Duodenal mucosa (tissue), 2 donors: ENCODE results near the gene CHCHD6.

ENCODE experiments used
- H3K27ac ChIP-seq: one replicate; pipeline ENCODE4 v1.7.0; 2013; ENCODE audit warnings: low read depth, low read length
- H3K27me3 ChIP-seq, 2 donors: one replicate each; pipeline ENCODE4 v1.7.0; 2013; ENCODE audit warnings: low read length in 2 of 2, control low read depth in 1 of 2; ENCODE audit not compliant: insufficient read depth in 2 of 2, control insufficient read depth in 1 of 2
- H3K36me3 ChIP-seq, 2 donors: one replicate each; pipeline ENCODE4 v1.7.0; 2013; ENCODE audit warnings: low read length in 2 of 2, control low read depth in 1 of 2; ENCODE audit not compliant: insufficient read depth in 2 of 2, control insufficient read depth in 1 of 2
- H3K4me1 ChIP-seq, 2 donors: one replicate each; pipeline ENCODE4 v1.7.0; 2013; ENCODE audit warnings: low read length in 2 of 2, control low read depth in 1 of 2; ENCODE audit not compliant: insufficient read depth in 2 of 2, control insufficient read depth in 1 of 2
- H3K4me3 ChIP-seq, 2 donors: one replicate each; pipeline ENCODE4 v1.7.0; 2013; ENCODE audit warnings: low read length in 2 of 2, low read depth in 1 of 2
- H3K9ac ChIP-seq, 2 donors: one replicate each; pipeline ENCODE4 v1.7.0; 2013; ENCODE audit warnings: low read length in 2 of 2, low read depth in 1 of 2
- H3K9me3 ChIP-seq, 2 donors: one replicate each; pipeline ENCODE4 v1.7.0; 2013; ENCODE audit warnings: low read length in 2 of 2, control low read depth in 1 of 2; ENCODE audit not compliant: control insufficient read depth in 1 of 2

Gene CHCHD6

DNA sequence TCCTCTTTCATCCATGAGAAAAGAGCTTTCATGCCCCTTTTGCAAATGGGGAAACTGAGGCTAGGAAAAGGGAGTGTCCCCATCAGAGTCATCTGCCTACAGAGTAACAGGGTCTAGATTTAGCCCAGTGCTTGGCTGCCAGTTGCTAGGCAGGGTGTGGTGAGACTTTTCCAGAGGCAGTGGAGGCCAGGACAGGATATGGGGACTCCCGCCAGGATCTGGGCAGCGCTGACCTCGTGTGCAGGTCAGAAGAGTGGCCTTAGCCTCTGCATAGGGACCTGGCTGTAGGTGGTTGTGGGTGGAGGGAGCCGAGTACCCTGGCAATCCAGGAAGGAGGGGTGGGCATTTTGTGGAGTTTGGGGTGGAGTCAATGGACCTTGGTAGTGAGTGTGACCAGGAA, 283.1 kb downstream of the CHCHD6 start:
- peaks cover 4 to 23% of the 10 kb centered on the region in 2 donors for H3K4me1 ChIP-seq
- no peaks in the 10 kb centered on the region for H3K9me3 ChIP-seq
- no peaks in the 10 kb centered on the region for H3K27me3 ChIP-seq
- no peak overlapping the region for H3K9ac ChIP-seq
- no peak overlapping the region for H3K4me3 ChIP-seq
- no peak overlapping the region for H3K27ac ChIP-seq
- H3K36me3 ChIP-seq = peaks cover 0 to 12% of the 10 kb centered on the region in 2 donors

DNA sequence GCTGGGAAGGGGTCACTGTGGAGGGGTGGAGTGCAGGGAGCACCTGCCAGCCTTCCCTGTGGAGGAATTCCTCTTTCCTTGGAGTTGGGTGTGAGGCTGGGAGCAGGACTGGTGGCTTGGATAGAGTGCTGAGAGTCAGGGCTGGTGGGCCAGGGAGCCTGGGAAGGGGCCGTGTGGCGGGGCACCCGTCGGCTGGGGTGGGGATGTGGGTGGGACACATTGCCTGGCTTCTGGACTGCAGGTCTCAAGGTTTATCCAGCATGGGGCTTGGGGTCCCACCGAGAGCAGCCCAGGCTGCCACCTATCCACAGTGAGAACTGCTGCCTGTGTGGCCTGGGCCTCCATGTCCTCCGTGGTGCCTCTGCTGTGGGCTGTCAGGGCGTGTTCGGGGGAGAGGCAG, 283.6 kb downstream of the CHCHD6 start:
- H3K36me3 ChIP-seq = peaks cover 0 to 12% of the 10 kb centered on the region in 2 donors
- no peaks in the 10 kb centered on the region for H3K9me3 ChIP-seq
- peaks cover 4 to 19% of the 10 kb centered on the region in 2 donors for H3K4me1 ChIP-seq
- H3K9ac ChIP-seq = no peak overlapping the region
- H3K4me3 ChIP-seq = no peak overlapping the region
- no peaks in the 10 kb centered on the region for H3K27me3 ChIP-seq
- no peak overlapping the region for H3K27ac ChIP-seq

- Histone ChIP-seq H3K27ac (no peak overlapping the region), H3K4me3 (no peak overlapping the region), H3K36me3 (peaks cover 0 to 12% of the 10 kb centered on the region in 2 donors), H3K27me3 (no peaks in the 10 kb centered on the region), H3K4me1 (peaks cover 4 to 19% of the 10 kb centered on the region in 2 donors), H3K9ac (no peak overlapping the region), H3K9me3 (no peaks in the 10 kb centered on the region)
These were observed 284.5 kb downstream of the CHCHD6 start for GRCh38 chr3:126988451-126989021.

DNA sequence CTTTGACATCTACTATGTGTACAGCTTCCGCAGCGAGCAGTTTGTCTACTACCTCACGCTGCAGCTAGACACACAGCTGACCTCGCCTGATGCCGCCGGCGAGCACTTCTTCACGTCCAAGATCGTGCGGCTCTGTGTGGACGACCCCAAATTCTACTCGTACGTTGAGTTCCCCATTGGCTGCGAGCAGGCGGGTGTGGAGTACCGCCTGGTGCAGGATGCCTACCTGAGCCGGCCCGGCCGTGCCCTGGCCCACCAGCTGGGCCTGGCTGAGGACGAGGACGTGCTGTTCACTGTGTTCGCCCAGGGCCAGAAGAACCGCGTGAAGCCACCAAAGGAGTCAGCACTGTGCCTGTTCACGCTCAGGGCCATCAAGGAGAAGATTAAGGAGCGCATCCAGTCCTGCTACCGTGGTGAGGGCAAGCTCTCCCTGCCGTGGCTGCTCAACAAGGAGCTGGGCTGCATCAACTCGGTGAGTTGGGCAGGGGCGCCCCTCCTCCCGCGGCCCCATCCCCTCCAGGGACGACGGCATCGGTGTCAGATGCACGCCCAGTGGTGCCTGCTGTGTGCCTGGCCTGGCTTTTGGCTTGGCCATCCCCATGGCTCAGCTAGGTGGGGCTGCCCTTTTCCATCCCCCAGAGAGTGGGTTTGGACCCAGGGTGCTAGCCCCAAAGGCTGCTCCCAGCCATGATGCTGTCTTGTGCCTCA, 285.4 kb downstream of the CHCHD6 start:
- no peak overlapping the region for H3K27ac ChIP-seq
- peaks cover under 1 to 13% of the 10 kb centered on the region in 2 donors for H3K4me1 ChIP-seq
- no peaks in the 10 kb centered on the region for H3K9me3 ChIP-seq
- no peak overlapping the region for H3K9ac ChIP-seq
- no peak overlapping the region for H3K4me3 ChIP-seq
- peaks cover 0 to 12% of the 10 kb centered on the region in 2 donors for H3K36me3 ChIP-seq
- H3K27me3 ChIP-seq = no peaks in the 10 kb centered on the region

GRCh38 chr3:126990024-126990700, 286.1 kb downstream of the CHCHD6 start:
- Histone ChIP-seq H3K9ac (no peak overlapping the region), H3K27ac (no peak overlapping the region), H3K27me3 (no peaks in the 10 kb centered on the region), H3K9me3 (no peaks in the 10 kb centered on the region), H3K4me3 (no peak overlapping the region), H3K4me1 (peaks cover 0 to 8% of the 10 kb centered on the region in 2 donors), H3K36me3 (peaks cover 0 to 12% of the 10 kb centered on the region in 2 donors)

DNA sequence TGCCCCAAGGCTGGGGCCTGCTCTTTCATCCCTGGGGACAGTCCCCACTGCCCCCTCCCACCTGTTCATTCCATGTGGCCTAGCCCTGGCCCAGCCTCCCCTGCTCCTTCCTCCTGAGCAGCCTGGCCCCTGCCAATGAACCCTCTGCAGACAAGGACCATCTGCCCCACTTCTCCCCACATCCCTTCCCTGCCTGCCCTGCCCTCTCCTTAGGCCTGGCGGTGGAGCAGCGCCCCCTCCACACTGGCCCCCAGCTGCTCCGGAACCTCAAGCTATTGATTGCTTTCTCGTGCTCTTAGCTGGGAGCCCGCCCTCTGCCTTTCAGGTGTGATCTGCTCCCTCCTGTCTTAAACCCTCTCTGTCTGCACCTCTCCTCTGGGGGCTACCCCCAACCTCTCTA, 286.9 kb downstream of the CHCHD6 start:
- peaks cover 0 to 12% of the 10 kb centered on the region in 2 donors for H3K36me3 ChIP-seq
- H3K27me3 ChIP-seq = no peaks in the 10 kb centered on the region
- no peak overlapping the region for H3K9ac ChIP-seq
- H3K4me3 ChIP-seq = no peak overlapping the region
- H3K9me3 ChIP-seq = no peaks in the 10 kb centered on the region
- peaks cover 0 to 4% of the 10 kb centered on the region in 2 donors for H3K4me1 ChIP-seq
- no peak overlapping the region for H3K27ac ChIP-seq

GRCh38 chr3:126991366-126992200, 287.5 kb downstream of the CHCHD6 start:
- Histone ChIP-seq H3K36me3 (peaks cover 0 to 12% of the 10 kb centered on the region in 2 donors), H3K4me3 (no peak overlapping the region), H3K27me3 (no peaks in the 10 kb centered on the region), H3K4me1 (no peaks in the 10 kb centered on the region), H3K9ac (no peak overlapping the region), H3K27ac (no peak overlapping the region), H3K9me3 (no peaks in the 10 kb centered on the region)

DNA sequence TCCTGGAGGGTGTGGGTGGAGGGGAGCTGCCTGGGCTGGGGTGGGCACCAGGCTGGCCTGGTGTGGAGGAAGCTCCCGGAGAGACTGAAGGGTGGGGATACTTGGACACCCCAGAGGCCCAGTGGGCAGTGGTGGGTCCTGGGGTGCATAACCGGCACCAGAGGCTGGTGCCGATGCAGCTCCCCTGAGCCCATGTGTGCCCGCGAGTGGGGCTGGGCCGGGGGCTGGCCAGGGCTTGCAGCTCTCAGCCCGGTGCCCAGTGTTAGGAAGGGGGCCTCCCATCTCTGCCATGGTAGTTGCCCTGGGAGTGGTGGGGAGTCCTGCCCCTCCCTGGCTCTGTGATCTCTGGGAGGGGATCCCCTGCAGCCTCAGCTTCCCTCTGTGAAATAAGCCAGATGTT, 288.2 kb downstream of the CHCHD6 start:
- Histone ChIP-seq H3K4me3 (no peak overlapping the region), H3K9ac (no peak overlapping the region), H3K9me3 (no peaks in the 10 kb centered on the region), H3K36me3 (peaks cover 0 to 12% of the 10 kb centered on the region in 2 donors), H3K27me3 (no peaks in the 10 kb centered on the region), H3K27ac (no peak overlapping the region), H3K4me1 (no peaks in the 10 kb centered on the region)

GRCh38 chr3:126992776-126993175, 288.7 kb downstream of the CHCHD6 start:
- H3K4me1 ChIP-seq = no peaks in the 10 kb centered on the region
- H3K9ac ChIP-seq = no peak overlapping the region
- H3K9me3 ChIP-seq = no peaks in the 10 kb centered on the region
- H3K36me3 ChIP-seq = peaks cover 0 to 12% of the 10 kb centered on the region in 2 donors
- H3K27ac ChIP-seq = no peak overlapping the region
- no peaks in the 10 kb centered on the region for H3K27me3 ChIP-seq
- no peak overlapping the region for H3K4me3 ChIP-seq
